Thyroid gland (tissue), 4 donors: Measurements from ENCODE around the gene INTS11.

ENCODE experiments used
- POLR2A ChIP-seq, 2 donors: fragments of 450-650 bp; IDR thresholded peaks; one replicate each; pipeline ENCODE4 v1.6.1; 2017; ENCODE audit warnings: antibody characterized with exemption in 2 of 2, mild to moderate bottlenecking in 2 of 2, moderate library complexity in 1 of 2
- TF ChIP-seq, protein P1 (sequence below), 6 experiments: fragments of 200-600 bp in 3 of 6; fragments of 450-650 bp in 3 of 6; sonication (generic) in 3 of 6; IDR thresholded peaks; one replicate each; pipeline ENCODE4 v1.5.1; 2016 to 2019; ENCODE audit warnings: antibody characterized with exemption in 6 of 6, mild to moderate bottlenecking in 2 of 6, inconsistent platforms in 1 of 6, moderate library complexity in 1 of 6

DNA sequence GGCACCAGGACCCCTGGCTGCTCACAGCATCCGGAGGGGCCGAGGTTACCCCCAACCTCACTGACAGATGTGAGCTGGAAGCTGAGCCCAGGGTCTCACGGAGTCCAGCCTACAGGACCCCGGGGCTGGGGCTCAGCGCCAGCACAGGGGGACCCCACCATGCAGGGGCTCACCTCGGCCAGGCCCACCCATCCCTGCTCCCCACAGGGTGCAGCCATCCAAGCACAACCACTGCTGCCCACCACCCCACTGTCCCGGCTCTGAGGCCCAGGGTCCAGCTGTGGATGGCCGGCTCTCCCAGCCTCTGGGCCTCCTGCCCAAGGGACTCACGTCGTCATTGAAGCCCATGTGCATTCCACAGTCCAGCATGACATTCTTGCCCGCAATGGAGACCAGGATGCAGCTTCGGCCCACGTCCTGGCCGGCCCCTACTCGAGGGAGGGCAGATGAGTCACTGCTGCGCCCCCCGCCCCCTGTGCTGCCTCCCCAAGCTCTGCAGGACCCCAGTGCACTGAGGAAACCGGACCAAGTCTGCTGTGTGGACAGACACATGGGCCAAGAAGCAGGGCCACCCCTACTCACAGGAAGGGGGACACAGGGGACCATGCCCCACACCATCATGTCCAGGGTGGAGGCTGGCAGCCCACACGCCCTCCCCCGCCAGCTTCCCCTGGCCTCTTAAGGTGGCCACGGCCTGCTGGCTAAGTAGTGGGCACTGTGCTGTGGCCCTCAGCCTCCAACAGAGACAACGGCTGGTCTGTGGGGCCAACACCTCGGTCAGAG lies 3.6 kb downstream of the INTS11 start:
- TF ChIP-seq, protein P1, sequence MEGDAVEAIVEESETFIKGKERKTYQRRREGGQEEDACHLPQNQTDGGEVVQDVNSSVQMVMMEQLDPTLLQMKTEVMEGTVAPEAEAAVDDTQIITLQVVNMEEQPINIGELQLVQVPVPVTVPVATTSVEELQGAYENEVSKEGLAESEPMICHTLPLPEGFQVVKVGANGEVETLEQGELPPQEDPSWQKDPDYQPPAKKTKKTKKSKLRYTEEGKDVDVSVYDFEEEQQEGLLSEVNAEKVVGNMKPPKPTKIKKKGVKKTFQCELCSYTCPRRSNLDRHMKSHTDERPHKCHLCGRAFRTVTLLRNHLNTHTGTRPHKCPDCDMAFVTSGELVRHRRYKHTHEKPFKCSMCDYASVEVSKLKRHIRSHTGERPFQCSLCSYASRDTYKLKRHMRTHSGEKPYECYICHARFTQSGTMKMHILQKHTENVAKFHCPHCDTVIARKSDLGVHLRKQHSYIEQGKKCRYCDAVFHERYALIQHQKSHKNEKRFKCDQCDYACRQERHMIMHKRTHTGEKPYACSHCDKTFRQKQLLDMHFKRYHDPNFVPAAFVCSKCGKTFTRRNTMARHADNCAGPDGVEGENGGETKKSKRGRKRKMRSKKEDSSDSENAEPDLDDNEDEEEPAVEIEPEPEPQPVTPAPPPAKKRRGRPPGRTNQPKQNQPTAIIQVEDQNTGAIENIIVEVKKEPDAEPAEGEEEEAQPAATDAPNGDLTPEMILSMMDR (IDR thresholded peaks at IDR 0.05) = no peak
- TF ChIP-seq POLR2A (IDR thresholded peaks at IDR 0.05) = no peak
